Activated naive CD8-positive, alpha-beta T cell treated with anti-CD3 and anti-CD28 coated beads for 36 hours (primary cell): ENCODE data around the gene PSKH1. TPM values are rescaled to one million over a fixed set of nuclear protein-coding genes. Genes with fewer than 3 reads are reported as not detected.
"Not testable (repeated sequence)": the region's sequence is repeated elsewhere in the genome, so short reads cannot be mapped to it uniquely, and the experiment has no call there.

Source experiments
- DNase-seq: peaks from one replicate; pipeline ENCODE4 v3.0.0; 2021
- H3K27ac Mint-ChIP-seq: one replicate; pipeline ENCODE4 v1.8.0; 2022; ENCODE audit warnings: mild to moderate bottlenecking, moderate library complexity, mixed read lengths
- H3K27me3 Mint-ChIP-seq: one replicate; pipeline ENCODE4 v1.8.0; 2022; ENCODE audit warnings: mild to moderate bottlenecking, mixed read lengths
- H3K36me3 Mint-ChIP-seq: one replicate; pipeline ENCODE4 v1.8.0; 2021; ENCODE audit warnings: mild to moderate bottlenecking, mixed read lengths
- H3K4me1 Mint-ChIP-seq: one replicate; pipeline ENCODE4 v1.8.0; 2021; ENCODE audit warnings: mixed read lengths
- H3K4me3 Mint-ChIP-seq: one replicate; pipeline ENCODE4 v1.8.0; 2022; ENCODE audit warnings: mild to moderate bottlenecking, moderate library complexity, mixed read lengths
- H3K9me3 Mint-ChIP-seq: one replicate; pipeline ENCODE4 v1.8.0; 2022; ENCODE audit warnings: mixed read lengths
- total RNA-seq, 2 experiments: library from RNA; stranded (reverse); gene quantifications; one replicate each; pipeline ENCODE4 v1.2.3, GENCODE V29; 2021

The PSKH1 gene
- total RNA-seq, 2 experiments from 2014 or later, result 9.9 to 10.6 TPM

GRCh38 chr16:67971111-67971510 is 78.1 kb downstream of the PSKH1 start:
- Mint-ChIP-seq H3K27me3 (no peaks in the 10 kb centered on the region), H3K27ac (no peak overlapping the region), H3K9me3 (no peaks in the 10 kb centered on the region), H3K4me1 (peaks cover 17% of the 10 kb centered on the region), H3K4me3 (no peak overlapping the region), H3K36me3 (no peaks in the 10 kb centered on the region)
- no peak for DNase-seq

GRCh38 chr16:67972285-67972684 is 79.2 kb downstream of the PSKH1 start:
- H3K9me3 Mint-ChIP-seq, H3K4me3 Mint-ChIP-seq, H3K27ac Mint-ChIP-seq, H3K36me3 Mint-ChIP-seq, H3K27me3 Mint-ChIP-seq, DNase-seq: not testable (repeated sequence)
- peaks cover 11% of the 10 kb centered on the region for H3K4me1 Mint-ChIP-seq

GRCh38 chr16:67975321-67976105 is 82.5 kb downstream of the PSKH1 start:
- Mint-ChIP-seq H3K36me3 (no peaks in the 10 kb centered on the region), H3K27me3 (peaks cover 1% of the 10 kb centered on the region), H3K4me3 (no peak overlapping the region), H3K27ac (no peak overlapping the region), H3K4me1 (peaks cover 5% of the 10 kb centered on the region), H3K9me3 (no peaks in the 10 kb centered on the region)
- DNase-seq, result no peak

DNA sequence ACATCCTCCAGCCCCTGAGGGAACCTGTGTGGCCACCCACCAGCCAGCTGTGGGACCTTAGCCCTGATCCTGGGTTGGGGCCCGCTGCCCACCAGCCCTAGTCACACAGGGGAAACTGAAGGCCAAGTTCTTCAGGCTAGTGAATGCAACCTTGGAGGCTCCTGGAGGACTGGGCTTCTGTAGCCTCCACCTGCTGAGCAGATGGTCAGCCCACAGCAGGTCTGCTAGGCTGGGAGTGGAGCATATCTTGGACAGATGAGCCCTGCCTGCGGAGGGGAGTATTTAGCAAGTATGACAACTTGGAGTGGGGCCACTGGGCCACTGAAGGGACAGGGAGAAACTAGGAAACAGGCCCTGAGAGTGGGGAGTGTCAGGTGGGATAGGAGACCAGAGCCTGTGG is 83.2 kb downstream of the PSKH1 start:
- no peaks in the 10 kb centered on the region for H3K9me3 Mint-ChIP-seq
- H3K27ac Mint-ChIP-seq, result no peak overlapping the region
- H3K4me3 Mint-ChIP-seq, result no peak overlapping the region
- H3K27me3 Mint-ChIP-seq, result peaks cover 3% of the 10 kb centered on the region
- DNase-seq, result no peak
- no peaks in the 10 kb centered on the region for H3K36me3 Mint-ChIP-seq
- H3K4me1 Mint-ChIP-seq, result peaks cover 5% of the 10 kb centered on the region

DNA sequence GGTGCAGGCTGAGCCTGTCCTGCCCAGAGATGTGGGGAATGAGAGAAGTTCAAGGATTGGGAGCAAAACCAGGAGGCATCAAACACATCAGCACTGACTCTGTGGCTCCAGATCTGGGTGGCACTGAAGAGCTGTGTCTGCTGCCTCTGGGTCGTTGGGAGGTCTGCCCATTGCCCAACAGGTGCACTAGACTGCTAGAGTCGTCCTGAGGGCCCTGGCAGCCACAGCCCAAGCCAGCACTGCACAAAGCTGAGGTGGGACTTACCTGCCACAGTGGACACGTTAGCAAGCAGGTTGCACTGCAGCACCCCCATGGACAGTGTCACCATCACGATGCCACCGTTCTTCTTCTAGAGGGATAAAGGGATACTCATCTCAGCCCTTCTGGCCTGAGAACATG is 84.0 kb downstream of the PSKH1 start:
- no peak overlapping the region for H3K4me3 Mint-ChIP-seq
- no peaks in the 10 kb centered on the region for H3K36me3 Mint-ChIP-seq
- H3K9me3 Mint-ChIP-seq, result no peaks in the 10 kb centered on the region
- peaks cover 3% of the 10 kb centered on the region for H3K27me3 Mint-ChIP-seq
- peaks cover 5% of the 10 kb centered on the region for H3K4me1 Mint-ChIP-seq
- DNase-seq, result no peak
- H3K27ac Mint-ChIP-seq, result no peak overlapping the region

DNA sequence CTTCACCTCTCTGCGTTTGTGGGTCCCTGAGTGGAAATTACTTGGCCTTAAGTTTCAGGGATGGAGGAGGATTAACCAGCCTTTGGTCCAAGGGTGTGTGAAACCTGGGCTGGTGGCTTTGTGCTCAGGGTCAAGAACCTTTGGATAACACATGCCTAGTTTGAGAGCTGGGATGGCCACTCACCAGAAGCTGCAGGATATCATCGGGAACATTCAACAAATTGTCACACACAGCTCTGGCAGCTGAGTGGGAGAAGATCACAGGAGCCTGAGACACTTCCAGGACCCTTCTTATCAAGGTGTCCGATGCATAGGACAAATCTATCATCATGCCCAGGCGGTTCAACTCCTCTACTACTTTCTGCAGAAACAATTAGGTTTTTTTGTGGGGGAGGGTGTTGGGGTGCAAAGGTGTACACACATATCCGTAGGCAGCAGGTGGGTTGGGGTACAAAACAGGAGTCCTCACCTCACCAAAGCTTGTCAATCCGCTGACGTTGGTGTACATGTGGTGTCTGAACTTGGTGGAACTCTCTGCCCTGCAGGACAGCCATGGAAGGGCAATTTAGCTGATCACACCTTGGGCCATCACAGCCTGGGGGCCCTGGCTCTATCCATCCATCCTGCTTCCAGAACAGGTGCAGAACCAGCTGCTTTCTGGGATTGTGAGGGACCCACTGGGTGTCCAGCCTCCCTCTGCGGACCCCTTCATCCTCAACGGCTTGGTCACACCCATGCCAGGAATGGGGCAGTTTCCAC is 84.6 kb downstream of the PSKH1 start:
- Mint-ChIP-seq H3K4me3 (no peak overlapping the region), H3K9me3 (no peaks in the 10 kb centered on the region), H3K27me3 (peaks cover 3% of the 10 kb centered on the region), H3K27ac (no peak overlapping the region), H3K4me1 (peaks cover 5% of the 10 kb centered on the region), H3K36me3 (no peaks in the 10 kb centered on the region)
- DNase-seq, result no peak

Other genes with a start within 250 kb of the PSKH1 start
- 100 to 1,000 TPM; 136 to 140 TPM for gene CARMIL2, start 248.1 kb upstream of the PSKH1 start, total RNA-seq
- 10 to 100 TPM; 48.0 to 50.3 TPM for gene ACD, start 233.0 kb upstream of the PSKH1 start, total RNA-seq
- 1 to 10 TPM; 7.8 to 9.4 TPM for gene PARD6A, start 232.3 kb upstream of the PSKH1 start, total RNA-seq
- gene ENKD1, start 226.5 kb upstream of the PSKH1 start, total RNA-seq, result 10 to 100 TPM in 1 of 2 experiments, 1 to 10 TPM in 1; 9.3 to 10.7 TPM
- gene C16orf86, start 226.4 kb upstream of the PSKH1 start, total RNA-seq, result 1 to 10 TPM; 1.3 to 1.8 TPM
- gene GFOD2, start 173.9 kb upstream of the PSKH1 start, total RNA-seq, result 10 to 100 TPM; 13.1 to 14.0 TPM
- 10 to 100 TPM; 16.1 to 16.2 TPM for gene RANBP10, start 86.7 kb upstream of the PSKH1 start, total RNA-seq
- under 1 TPM; 0.70 to 0.72 TPM for gene TSNAXIP1, start 86.4 kb upstream of the PSKH1 start, total RNA-seq
- gene THAP11, start 50.9 kb upstream of the PSKH1 start, total RNA-seq, result 10 to 100 TPM; 45.9 to 47.5 TPM
- 100 to 1,000 TPM; 174 to 181 TPM for gene NUTF2, start 46.3 kb upstream of the PSKH1 start, total RNA-seq
- gene CENPT, start 45.6 kb upstream of the PSKH1 start, total RNA-seq, result 10 to 100 TPM; 42.2 to 42.4 TPM
- gene EDC4, start 20.2 kb upstream of the PSKH1 start, total RNA-seq, result 100 to 1,000 TPM in 1 of 2 experiments, 10 to 100 TPM in 1; 99.6 to 102 TPM
- gene NRN1L, start 8.4 kb upstream of the PSKH1 start, total RNA-seq, result not detected
- 1 to 10 TPM; 6.2 to 6.8 TPM for gene CTRL, start 38.6 kb downstream of the PSKH1 start, total RNA-seq
- 100 to 1,000 TPM; 220 to 235 TPM for gene PSMB10, start 43.6 kb downstream of the PSKH1 start, total RNA-seq
- 10 to 100 TPM; 11.3 to 11.4 TPM for gene LCAT, start 50.9 kb downstream of the PSKH1 start, total RNA-seq
- 10 to 100 TPM; 27.4 to 29.5 TPM for gene SLC12A4, start 75.4 kb downstream of the PSKH1 start, total RNA-seq
- under 1 TPM; 0.29 to 0.42 TPM for gene DPEP3, start 87.2 kb downstream of the PSKH1 start, total RNA-seq
- 1 to 10 TPM; 1.8 to 2.7 TPM for gene DPEP2, start 106.2 kb downstream of the PSKH1 start, total RNA-seq
- not detected for gene DPEP2NB, start 122.7 kb downstream of the PSKH1 start, total RNA-seq
- gene DDX28, start 130.0 kb downstream of the PSKH1 start, total RNA-seq, result 10 to 100 TPM; 32.0 to 32.3 TPM
- 10 to 100 TPM; 34.6 to 39.1 TPM for gene DUS2, start 130.0 kb downstream of the PSKH1 start, total RNA-seq
- gene NFATC3, start 192.1 kb downstream of the PSKH1 start, total RNA-seq, result 10 to 100 TPM; 76.3 to 79.2 TPM